GM12892 (cell line): Measurements from ENCODE around the gene EFNA5.

Experiments used
- DNase-seq: peaks from one replicate; pipeline ENCODE4 v3.0.0; 2011; ENCODE audit not compliant: insufficient read length
- FAIRE-seq: peaks from 2 replicates; lab custom pipeline; 2011; peaks lifted over from hg19 to GRCh38; lab: Jason Lieb, UNC
- POLR2A ChIP-seq: IDR thresholded peaks from 2 replicates; pipeline ENCODE4 v1.6.1; 2011; ENCODE audit warnings: low read depth, low read length, control low read depth
- POLR2AphosphoS5 ChIP-seq: IDR thresholded peaks from 2 replicates; pipeline ENCODE4 v1.6.1; 2011; ENCODE audit warnings: low read depth, low read length, control low read depth
- TAF1 ChIP-seq: IDR thresholded peaks from 2 replicates; pipeline ENCODE4 v1.6.1; 2011; ENCODE audit warnings: low read depth, mild to moderate bottlenecking, control low read depth, low read length, borderline replicate concordance

EFNA5 gene

GRCh38 chr5:107652839-107653607 lies 17.7 kb downstream of the EFNA5 start:
- DNase-seq: no peak
- no peak for TF ChIP-seq POLR2AphosphoS5
- no peak for TF ChIP-seq TAF1
- TF ChIP-seq POLR2A: no peak
- no peak for FAIRE-seq

DNA sequence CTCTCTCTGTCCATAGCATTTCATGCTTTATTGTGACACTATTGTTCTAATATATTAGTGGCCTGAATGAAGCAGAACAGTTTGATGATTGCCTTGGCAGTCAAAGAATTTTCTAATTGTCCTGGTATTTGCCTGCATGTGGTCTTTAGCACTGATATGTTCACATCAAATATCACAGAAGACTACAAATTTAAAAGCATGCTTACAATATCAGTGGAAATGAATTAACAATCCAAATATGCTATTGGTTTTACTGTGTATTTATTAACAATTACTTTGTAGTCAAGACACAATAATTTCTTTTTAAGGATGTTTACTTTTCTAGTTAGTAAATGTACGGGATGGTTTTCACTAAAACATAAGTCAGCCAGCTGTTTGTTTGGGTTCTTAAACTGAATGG lies 18.3 kb downstream of the EFNA5 start:
- no peak for FAIRE-seq
- no peak for TF ChIP-seq TAF1
- TF ChIP-seq POLR2A: no peak
- TF ChIP-seq POLR2AphosphoS5: no peak
- no peak for DNase-seq

DNA sequence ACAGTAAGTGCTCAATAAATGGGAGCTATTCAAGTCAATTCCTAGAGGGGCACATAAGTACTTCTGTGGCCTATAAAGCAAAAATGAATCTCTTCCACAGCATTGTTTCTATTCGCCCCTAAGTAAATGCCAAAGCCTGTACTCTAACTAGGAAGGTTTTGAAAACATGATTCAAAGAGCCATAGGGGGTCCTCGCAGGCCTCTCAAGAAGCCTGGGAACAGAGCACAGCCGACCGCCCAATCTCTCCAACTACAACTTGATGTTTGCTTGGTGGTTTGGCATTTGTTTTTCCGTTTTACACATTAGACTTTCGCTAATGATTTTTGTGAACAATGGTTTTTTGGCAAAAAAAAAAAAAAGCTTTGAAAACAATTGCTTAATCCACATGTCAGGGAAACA lies 19.4 kb downstream of the EFNA5 start:
- FAIRE-seq: no peak
- TF ChIP-seq POLR2AphosphoS5: no peak
- TF ChIP-seq POLR2A: no peak
- TF ChIP-seq TAF1: no peak
- no peak for DNase-seq

- TF ChIP-seq POLR2A (no peak), TAF1 (no peak), POLR2AphosphoS5 (no peak)
- DNase-seq (no peak), FAIRE-seq (no peak)
These were observed 24.3 kb downstream of the EFNA5 start for GRCh38 chr5:107646418-107646817.

DNA sequence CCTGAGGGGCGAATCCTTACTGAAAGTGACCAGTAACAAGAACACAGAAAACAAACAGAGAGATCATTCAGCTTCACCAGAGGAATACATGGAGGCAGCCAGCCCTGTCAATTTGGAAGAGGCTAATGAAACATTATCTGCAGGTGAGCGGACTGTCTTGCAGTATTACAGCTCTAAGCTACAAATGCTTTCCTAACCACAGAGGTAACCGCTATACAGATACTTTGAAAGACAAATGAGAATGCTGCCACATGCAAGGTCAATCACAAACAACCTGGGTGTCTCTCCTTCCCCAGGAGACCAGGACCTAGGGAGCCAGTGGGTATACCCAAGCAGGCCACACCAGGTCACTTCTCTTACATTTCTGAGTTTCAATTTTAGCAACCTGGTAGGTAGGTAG lies 30.2 kb downstream of the EFNA5 start:
- FAIRE-seq (no peak), DNase-seq (no peak)
- no peak for TF ChIP-seq POLR2A
- no peak for TF ChIP-seq POLR2AphosphoS5
- no peak for TF ChIP-seq TAF1

GRCh38 chr5:107639990-107640389 lies 30.7 kb downstream of the EFNA5 start:
- TF ChIP-seq TAF1 (no peak), POLR2AphosphoS5 (no peak), POLR2A (no peak)
- DNase-seq (no peak), FAIRE-seq (no peak)

DNA sequence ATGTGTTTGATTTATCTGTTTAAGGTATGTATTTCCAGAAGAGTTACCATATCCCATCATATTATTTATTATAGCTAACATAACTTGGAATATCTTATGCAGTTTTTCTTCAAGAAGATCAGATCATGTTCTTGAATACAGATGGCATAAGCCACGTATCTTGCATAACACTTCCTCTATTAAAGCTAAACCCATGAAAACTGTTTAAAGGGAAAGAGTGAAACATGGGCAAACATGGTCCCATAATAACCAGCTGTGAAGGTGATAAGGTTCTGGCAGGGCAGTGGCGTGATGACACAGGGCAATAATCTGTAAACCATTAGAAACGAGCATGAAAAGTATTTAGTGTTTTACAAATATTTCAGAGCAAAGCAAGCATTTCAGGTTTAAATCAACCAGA lies 34.2 kb downstream of the EFNA5 start:
- DNase-seq: no peak
- TF ChIP-seq TAF1: no peak
- no peak for TF ChIP-seq POLR2AphosphoS5
- TF ChIP-seq POLR2A: no peak
- FAIRE-seq: no peak

DNA sequence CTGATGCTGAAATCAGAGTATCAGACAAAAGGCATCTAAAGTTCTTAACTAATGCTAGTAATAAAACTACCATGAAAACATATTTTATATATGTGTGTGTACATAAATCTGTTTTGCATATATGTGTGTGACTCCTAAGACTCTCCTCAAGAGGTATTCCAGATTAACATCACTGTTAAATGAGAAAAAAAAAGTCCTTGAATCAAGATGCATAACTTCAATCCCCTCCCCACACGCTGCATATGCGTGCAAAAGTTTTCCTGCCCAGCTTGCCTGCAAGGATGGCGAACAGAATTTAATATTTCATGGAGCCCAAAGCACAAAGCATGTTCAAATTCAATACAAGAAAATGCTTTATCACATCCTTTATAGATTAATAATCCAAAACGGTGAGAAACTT lies 34.7 kb downstream of the EFNA5 start:
- TF ChIP-seq TAF1: no peak
- TF ChIP-seq POLR2AphosphoS5: no peak
- no peak for TF ChIP-seq POLR2A
- no peak for FAIRE-seq

GRCh38 chr5:107634981-107635848 lies 35.5 kb downstream of the EFNA5 start:
- no peak for DNase-seq
- FAIRE-seq: peak; percentile 57
- TF ChIP-seq POLR2AphosphoS5 (no peak), POLR2A (no peak), TAF1 (no peak)

More for the DNA sequence above, 34.7 kb downstream of the EFNA5 start:
- no peak for DNase-seq

DNA sequence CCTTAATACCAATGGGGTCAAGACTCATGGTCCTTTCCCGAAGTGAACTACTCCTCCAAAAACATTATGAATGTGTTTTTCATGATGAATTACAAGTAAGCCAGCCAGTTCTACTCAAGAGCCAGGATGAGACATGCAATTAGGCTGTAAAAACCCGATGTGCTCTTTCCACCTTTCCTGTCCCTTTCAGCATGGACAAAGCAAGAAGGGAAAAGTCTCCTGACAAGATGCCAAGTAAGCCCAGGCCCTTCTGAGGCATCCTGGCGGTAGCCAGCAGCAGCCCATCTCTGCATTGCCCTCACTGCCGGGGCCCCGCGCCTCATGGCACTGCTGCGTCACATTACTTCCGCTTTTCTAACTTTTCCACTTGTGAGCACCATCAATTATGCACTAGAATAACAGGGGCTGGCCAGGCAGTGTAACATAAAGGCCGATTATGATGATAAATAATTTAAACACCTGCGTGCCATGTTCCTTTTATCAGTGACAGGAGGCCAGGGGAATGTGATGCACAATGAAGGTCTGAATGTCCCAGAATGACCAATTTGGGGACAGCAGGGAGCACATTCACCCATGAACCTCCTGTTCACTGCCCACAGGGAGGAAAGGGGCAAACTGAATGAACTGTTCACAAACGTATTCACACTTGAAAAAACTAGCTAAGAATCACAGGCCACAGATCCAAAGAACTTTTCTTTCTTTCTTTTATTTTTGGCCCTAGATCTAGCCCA lies 37.4 kb downstream of the EFNA5 start:
- TF ChIP-seq POLR2A (no peak), TAF1 (no peak), POLR2AphosphoS5 (no peak)
- no peak for DNase-seq

DNA sequence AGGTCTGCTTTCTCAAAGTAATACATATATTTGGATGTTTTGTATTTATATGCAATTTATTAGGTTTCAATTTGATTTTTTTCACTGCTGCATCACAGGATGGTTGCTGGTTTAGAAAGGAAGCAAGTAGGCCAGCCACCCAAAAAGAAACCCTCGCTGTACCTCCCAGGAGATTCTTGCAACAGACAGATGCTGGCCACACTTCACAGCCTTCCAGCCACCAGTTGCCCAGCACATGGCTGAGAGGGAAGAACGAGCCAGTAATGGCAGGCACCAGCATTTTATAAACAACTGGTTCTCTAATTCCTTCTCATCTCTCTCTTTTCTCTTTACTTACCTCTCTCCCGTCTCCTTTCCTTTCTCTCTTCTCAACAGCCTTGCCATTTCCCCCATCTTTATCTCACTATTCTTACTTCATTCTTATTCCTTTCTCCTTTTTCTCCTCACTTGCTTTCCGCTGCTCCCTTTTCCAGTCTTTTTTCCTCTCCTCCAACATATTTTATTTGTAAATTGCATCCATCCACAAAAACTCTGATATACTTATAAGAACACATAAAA lies 38.9 kb downstream of the EFNA5 start:
- FAIRE-seq: peak; percentile 38
- no peak for DNase-seq
- TF ChIP-seq TAF1 (no peak), POLR2AphosphoS5 (no peak), POLR2A (no peak)

More for the DNA sequence above, 37.4 kb downstream of the EFNA5 start:
- no peak for FAIRE-seq
